ENCODE data around the gene NYNRIN. TPM values are rescaled to one million over a fixed set of nuclear protein-coding genes. Genes with fewer than 3 reads are reported as not detected.
"Not testable (repeated sequence)": the region's sequence is repeated elsewhere in the genome, so short reads cannot be mapped to it uniquely, and the experiment has no call there.

NYNRIN gene
- total RNA-seq, 1 donor from 2014 or later: 19.3 TPM

GRCh38 chr14:24368562-24369252, 30.1 kb upstream of the NYNRIN start:
- Histone ChIP-seq H3K9ac (ENCODE audit: low read depth in 1 of 3, low read length in 3 of 3) (peak overlapping the region; percentile 51 to 77 (median 71)), H3K36me3 (ENCODE audit: control insufficient read depth in 3 of 3, insufficient read depth in 3 of 3, low read length in 3 of 3) (peaks cover 0 to 4% (median 2%) of the 10 kb centered on the region in 3 donors), H3K4me1 (ENCODE audit: control insufficient read depth in 3 of 3, insufficient read depth in 3 of 3, low read length in 3 of 3) (peaks cover 12 to 25% (median 18%) of the 10 kb centered on the region in 3 donors), H3K9me3 (ENCODE audit: control insufficient read depth in 3 of 3, low read length in 3 of 3) (no peaks in the 10 kb centered on the region), H3K4me3 (ENCODE audit: low read length in 3 of 3) (peak overlapping the region; percentile 51 to 61 (median 56)), H3K27me3 (ENCODE audit: control insufficient read depth in 3 of 3, insufficient read depth in 3 of 3, low read length in 3 of 3) (peaks cover 16 to 27% (median 25%) of the 10 kb centered on the region in 3 donors), H3K27ac (ENCODE audit: low read depth, low read length) (peak overlapping the region; percentile 89)

DNA sequence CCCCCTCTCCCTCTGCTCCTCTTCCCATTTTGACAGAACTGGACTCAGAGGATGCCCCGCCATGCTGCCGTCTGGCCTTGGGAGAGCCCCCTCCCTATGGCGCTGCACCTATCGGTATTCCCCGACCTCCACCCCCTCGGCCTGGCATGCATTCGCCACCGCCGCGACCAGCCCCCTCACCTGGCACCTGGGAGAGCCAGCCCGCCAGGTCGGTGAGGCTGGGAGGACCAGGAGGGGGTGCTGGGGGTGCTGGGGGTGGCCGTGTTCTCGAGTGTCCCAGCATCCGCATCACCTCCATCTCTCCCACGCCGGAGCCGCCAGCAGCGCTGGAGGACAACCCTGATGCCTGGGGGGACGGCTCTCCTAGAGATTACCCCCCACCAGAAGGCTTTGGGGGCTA, 29.3 kb upstream of the NYNRIN start:
- Histone ChIP-seq H3K4me3 (ENCODE audit: low read length in 3 of 3) (peak overlapping the region in 1 of 3 donors; percentile 51), H3K4me1 (ENCODE audit: control insufficient read depth in 3 of 3, insufficient read depth in 3 of 3, low read length in 3 of 3) (peaks cover 12 to 25% (median 18%) of the 10 kb centered on the region in 3 donors), H3K9me3 (ENCODE audit: control insufficient read depth in 3 of 3, low read length in 3 of 3) (no peaks in the 10 kb centered on the region), H3K27ac (ENCODE audit: low read depth, low read length) (peak overlapping the region; percentile 89), H3K9ac (ENCODE audit: low read depth in 1 of 3, low read length in 3 of 3) (no peak overlapping the region), H3K36me3 (ENCODE audit: control insufficient read depth in 3 of 3, insufficient read depth in 3 of 3, low read length in 3 of 3) (peaks cover 0 to 4% (median 2%) of the 10 kb centered on the region in 3 donors), H3K27me3 (ENCODE audit: control insufficient read depth in 3 of 3, insufficient read depth in 3 of 3, low read length in 3 of 3) (peaks cover 16 to 27% (median 25%) of the 10 kb centered on the region in 3 donors)

DNA sequence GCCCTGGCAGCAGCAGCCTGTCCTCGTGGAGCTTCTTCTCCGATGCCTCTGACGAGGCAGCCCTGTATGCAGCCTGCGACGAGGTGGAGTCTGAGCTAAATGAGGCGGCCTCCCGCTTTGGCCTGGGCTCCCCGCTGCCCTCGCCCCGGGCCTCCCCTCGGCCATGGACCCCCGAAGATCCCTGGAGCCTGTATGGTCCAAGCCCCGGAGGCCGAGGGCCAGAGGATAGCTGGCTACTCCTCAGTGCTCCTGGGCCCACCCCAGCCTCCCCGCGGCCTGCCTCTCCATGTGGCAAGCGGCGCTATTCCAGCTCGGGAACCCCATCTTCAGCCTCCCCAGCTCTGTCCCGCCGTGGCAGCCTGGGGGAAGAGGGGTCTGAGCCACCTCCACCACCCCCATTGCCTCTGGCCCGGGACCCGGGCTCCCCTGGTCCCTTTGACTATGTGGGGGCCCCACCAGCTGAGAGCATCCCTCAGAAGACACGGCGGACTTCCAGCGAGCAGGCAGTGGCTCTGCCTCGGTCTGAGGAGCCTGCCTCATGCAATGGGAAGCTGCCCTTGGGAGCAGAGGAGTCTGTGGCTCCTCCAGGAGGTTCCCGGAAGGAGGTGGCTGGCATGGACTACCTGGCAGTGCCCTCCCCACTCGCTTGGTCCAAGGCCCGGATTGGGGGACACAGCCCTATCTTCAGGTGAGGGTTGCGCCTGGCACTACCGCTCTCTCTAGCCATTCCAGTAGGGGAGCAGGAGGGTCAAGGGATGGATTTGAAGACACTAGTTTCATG, 28.7 kb upstream of the NYNRIN start:
- Histone ChIP-seq H3K27me3 (ENCODE audit: control insufficient read depth in 3 of 3, insufficient read depth in 3 of 3, low read length in 3 of 3) (peaks cover 16 to 28% (median 22%) of the 10 kb centered on the region in 3 donors), H3K9me3 (ENCODE audit: control insufficient read depth in 3 of 3, low read length in 3 of 3) (no peaks in the 10 kb centered on the region), H3K36me3 (ENCODE audit: control insufficient read depth in 3 of 3, insufficient read depth in 3 of 3, low read length in 3 of 3) (peaks cover 0 to 4% (median 2%) of the 10 kb centered on the region in 3 donors), H3K27ac (ENCODE audit: low read depth, low read length) (no peak overlapping the region), H3K4me1 (ENCODE audit: control insufficient read depth in 3 of 3, insufficient read depth in 3 of 3, low read length in 3 of 3) (peaks cover 12 to 22% (median 17%) of the 10 kb centered on the region in 3 donors), H3K9ac (ENCODE audit: low read depth in 1 of 3, low read length in 3 of 3) (no peak overlapping the region), H3K4me3 (ENCODE audit: low read length in 3 of 3) (no peak overlapping the region)

- no peak overlapping the region for H3K9ac ChIP-seq (ENCODE audit: low read depth in 1 of 3, low read length in 3 of 3)
- no peak overlapping the region for H3K27ac ChIP-seq (ENCODE audit: low read depth, low read length)
- peaks cover 0 to 4% (median 2%) of the 10 kb centered on the region in 3 donors for H3K36me3 ChIP-seq (ENCODE audit: control insufficient read depth in 3 of 3, insufficient read depth in 3 of 3, low read length in 3 of 3)
- peaks cover 9 to 18% (median 11%) of the 10 kb centered on the region in 3 donors for H3K4me1 ChIP-seq (ENCODE audit: control insufficient read depth in 3 of 3, insufficient read depth in 3 of 3, low read length in 3 of 3)
- H3K9me3 ChIP-seq (ENCODE audit: control insufficient read depth in 3 of 3, low read length in 3 of 3): no peaks in the 10 kb centered on the region
- peaks cover 15 to 28% (median 18%) of the 10 kb centered on the region in 3 donors for H3K27me3 ChIP-seq (ENCODE audit: control insufficient read depth in 3 of 3, insufficient read depth in 3 of 3, low read length in 3 of 3)
- H3K4me3 ChIP-seq (ENCODE audit: low read length in 3 of 3): no peak overlapping the region
Observed at GRCh38 chr14:24370748-24371147, 28.1 kb upstream of the NYNRIN start.

DNA sequence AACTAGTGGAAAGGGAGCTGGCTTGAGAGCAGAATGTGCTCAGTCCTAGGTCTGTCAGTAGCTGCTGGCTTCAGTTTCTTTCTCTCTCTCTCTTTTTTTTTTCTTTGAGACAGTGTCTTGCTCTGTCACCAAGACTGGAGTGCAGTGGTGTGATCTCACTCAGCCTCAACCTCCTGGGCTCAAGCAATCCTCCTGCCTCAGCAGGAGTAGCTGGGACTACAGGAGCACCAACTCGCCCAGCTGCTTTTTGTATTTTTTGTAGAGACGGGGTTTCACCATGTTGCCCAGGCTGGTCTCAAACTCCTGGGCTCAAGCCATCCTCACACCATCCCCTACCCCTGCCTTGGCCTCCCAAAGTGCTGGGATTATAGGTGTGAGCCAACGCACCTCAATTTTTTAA, 27.2 kb upstream of the NYNRIN start:
- not testable (repeated sequence) for H3K9ac ChIP-seq (ENCODE audit: low read depth in 1 of 3, low read length in 3 of 3); H3K27ac ChIP-seq (ENCODE audit: low read depth, low read length); H3K9me3 ChIP-seq (ENCODE audit: control insufficient read depth in 3 of 3, low read length in 3 of 3); H3K36me3 ChIP-seq (ENCODE audit: control insufficient read depth in 3 of 3, insufficient read depth in 3 of 3, low read length in 3 of 3); H3K4me3 ChIP-seq (ENCODE audit: low read length in 3 of 3)
- H3K27me3 ChIP-seq (ENCODE audit: control insufficient read depth in 3 of 3, insufficient read depth in 3 of 3, low read length in 3 of 3): peaks cover 12 to 23% (median 14%) of the 10 kb centered on the region in 3 donors
- peaks cover 5 to 14% (median 9%) of the 10 kb centered on the region in 3 donors for H3K4me1 ChIP-seq (ENCODE audit: control insufficient read depth in 3 of 3, insufficient read depth in 3 of 3, low read length in 3 of 3)

DNA sequence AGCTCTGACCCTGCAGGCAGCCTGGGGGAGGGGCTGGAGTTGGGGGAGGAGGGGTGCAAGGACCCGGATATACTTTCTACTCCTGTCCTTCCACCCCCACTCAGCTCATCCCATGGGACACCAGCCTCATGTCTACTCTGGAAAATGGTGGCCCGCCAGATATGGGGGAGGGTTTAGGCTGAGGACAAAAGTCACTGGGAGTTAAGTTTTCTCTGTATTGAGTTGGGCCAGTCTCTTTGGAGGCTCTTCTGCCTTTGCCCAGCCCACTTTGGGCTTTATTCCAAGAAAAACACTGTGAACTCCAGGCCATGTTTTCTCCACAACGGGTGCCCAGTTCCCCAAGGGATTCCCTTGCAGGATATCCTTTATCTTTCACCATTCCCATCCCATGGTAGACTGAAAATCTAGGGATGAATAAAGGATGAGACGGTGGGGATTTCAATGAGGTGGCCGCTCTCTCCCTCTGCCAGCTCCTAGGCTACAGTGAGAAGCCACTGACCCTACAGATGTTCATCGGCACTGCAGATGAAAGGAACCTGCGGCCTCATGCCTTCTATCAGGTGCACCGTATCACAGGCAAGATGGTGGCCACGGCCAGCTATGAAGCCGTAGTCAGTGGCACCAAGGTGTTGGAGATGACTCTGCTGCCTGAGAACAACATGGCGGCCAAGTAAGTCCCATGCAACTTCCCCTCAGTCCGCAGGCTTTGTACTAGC, 25.9 kb upstream of the NYNRIN start:
- H3K27ac ChIP-seq (ENCODE audit: low read depth, low read length): no peak overlapping the region
- no peak overlapping the region for H3K9ac ChIP-seq (ENCODE audit: low read depth in 1 of 3, low read length in 3 of 3)
- H3K9me3 ChIP-seq (ENCODE audit: control insufficient read depth in 3 of 3, low read length in 3 of 3): no peaks in the 10 kb centered on the region
- peaks cover 0 to 8% (median 2%) of the 10 kb centered on the region in 3 donors for H3K4me1 ChIP-seq (ENCODE audit: control insufficient read depth in 3 of 3, insufficient read depth in 3 of 3, low read length in 3 of 3)
- no peak overlapping the region for H3K4me3 ChIP-seq (ENCODE audit: low read length in 3 of 3)
- H3K36me3 ChIP-seq (ENCODE audit: control insufficient read depth in 3 of 3, insufficient read depth in 3 of 3, low read length in 3 of 3): peaks cover 0 to 5% (median 4%) of the 10 kb centered on the region in 3 donors
- H3K27me3 ChIP-seq (ENCODE audit: control insufficient read depth in 3 of 3, insufficient read depth in 3 of 3, low read length in 3 of 3): peaks cover 4 to 13% (median 7%) of the 10 kb centered on the region in 3 donors

- Histone ChIP-seq H3K27ac (ENCODE audit: low read depth, low read length) (no peak overlapping the region), H3K36me3 (ENCODE audit: control insufficient read depth in 3 of 3, insufficient read depth in 3 of 3, low read length in 3 of 3) (peaks cover 0 to 5% (median 4%) of the 10 kb centered on the region in 3 donors), H3K27me3 (ENCODE audit: control insufficient read depth in 3 of 3, insufficient read depth in 3 of 3, low read length in 3 of 3) (peaks cover 0 to 8% (median 0%) of the 10 kb centered on the region in 3 donors)
Observed at GRCh38 chr14:24376448-24377070, 22.2 kb upstream of the NYNRIN start.

GRCh38 chr14:24377126-24377525, 21.7 kb upstream of the NYNRIN start:
- Histone ChIP-seq H3K9ac (ENCODE audit: low read depth in 1 of 3, low read length in 3 of 3) (no peak overlapping the region), H3K4me1 (ENCODE audit: control insufficient read depth in 3 of 3, insufficient read depth in 3 of 3, low read length in 3 of 3) (peaks cover 0 to 7% (median 0%) of the 10 kb centered on the region in 3 donors), H3K36me3 (ENCODE audit: control insufficient read depth in 3 of 3, insufficient read depth in 3 of 3, low read length in 3 of 3) (peaks cover 0 to 5% (median 4%) of the 10 kb centered on the region in 3 donors), H3K27me3 (ENCODE audit: control insufficient read depth in 3 of 3, insufficient read depth in 3 of 3, low read length in 3 of 3) (peaks cover 0 to 8% (median 0%) of the 10 kb centered on the region in 3 donors), H3K4me3 (ENCODE audit: low read length in 3 of 3) (no peak overlapping the region), H3K27ac (ENCODE audit: low read depth, low read length) (no peak overlapping the region), H3K9me3 (ENCODE audit: control insufficient read depth in 3 of 3, low read length in 3 of 3) (no peaks in the 10 kb centered on the region)

More at GRCh38 chr14:24376448-24377070, 22.2 kb upstream of the NYNRIN start:
- Histone ChIP-seq H3K9ac (ENCODE audit: low read depth in 1 of 3, low read length in 3 of 3) (no peak overlapping the region), H3K4me1 (ENCODE audit: control insufficient read depth in 3 of 3, insufficient read depth in 3 of 3, low read length in 3 of 3) (peaks cover 0 to 8% (median 2%) of the 10 kb centered on the region in 3 donors), H3K4me3 (ENCODE audit: low read length in 3 of 3) (no peak overlapping the region), H3K9me3 (ENCODE audit: control insufficient read depth in 3 of 3, low read length in 3 of 3) (no peaks in the 10 kb centered on the region)

DNA sequence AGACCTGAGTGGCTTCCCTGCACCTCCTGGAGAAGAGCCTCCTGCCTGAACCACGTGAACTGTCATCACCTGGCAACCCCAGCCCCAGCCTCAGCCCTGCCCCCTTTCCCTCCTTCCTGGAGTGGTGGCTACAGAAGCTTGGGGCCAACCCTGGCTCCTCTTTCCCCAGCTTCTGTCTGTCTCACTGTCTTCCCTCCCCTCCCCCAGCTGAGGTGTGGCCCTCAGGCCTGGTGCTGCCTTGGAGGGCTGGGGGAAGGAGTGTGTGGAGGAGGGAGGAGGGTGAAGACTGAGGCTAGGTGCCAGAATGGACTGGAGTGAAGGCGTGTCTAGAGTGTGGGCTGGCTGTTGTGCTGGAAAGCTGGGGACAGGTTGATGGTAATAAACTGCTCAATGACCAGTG, 21.1 kb upstream of the NYNRIN start:
- Histone ChIP-seq H3K9me3 (ENCODE audit: control insufficient read depth in 3 of 3, low read length in 3 of 3) (no peaks in the 10 kb centered on the region), H3K27me3 (ENCODE audit: control insufficient read depth in 3 of 3, insufficient read depth in 3 of 3, low read length in 3 of 3) (peaks cover 0 to 8% (median 0%) of the 10 kb centered on the region in 3 donors), H3K36me3 (ENCODE audit: control insufficient read depth in 3 of 3, insufficient read depth in 3 of 3, low read length in 3 of 3) (peaks cover 0 to 5% (median 4%) of the 10 kb centered on the region in 3 donors), H3K4me1 (ENCODE audit: control insufficient read depth in 3 of 3, insufficient read depth in 3 of 3, low read length in 3 of 3) (peaks cover 0 to 4% (median 0%) of the 10 kb centered on the region in 3 donors), H3K4me3 (ENCODE audit: low read length in 3 of 3) (no peak overlapping the region), H3K27ac (ENCODE audit: low read depth, low read length) (no peak overlapping the region), H3K9ac (ENCODE audit: low read depth in 1 of 3, low read length in 3 of 3) (no peak overlapping the region)

Data from skeletal muscle tissue (tissue), 4 donors.